ENCODE measurements around the gene PNPLA7.
"Not testable (repeated sequence)": the region's sequence is repeated elsewhere in the genome, so short reads cannot be mapped to it uniquely, and the experiment has no call there.

The PNPLA7 gene

DNA sequence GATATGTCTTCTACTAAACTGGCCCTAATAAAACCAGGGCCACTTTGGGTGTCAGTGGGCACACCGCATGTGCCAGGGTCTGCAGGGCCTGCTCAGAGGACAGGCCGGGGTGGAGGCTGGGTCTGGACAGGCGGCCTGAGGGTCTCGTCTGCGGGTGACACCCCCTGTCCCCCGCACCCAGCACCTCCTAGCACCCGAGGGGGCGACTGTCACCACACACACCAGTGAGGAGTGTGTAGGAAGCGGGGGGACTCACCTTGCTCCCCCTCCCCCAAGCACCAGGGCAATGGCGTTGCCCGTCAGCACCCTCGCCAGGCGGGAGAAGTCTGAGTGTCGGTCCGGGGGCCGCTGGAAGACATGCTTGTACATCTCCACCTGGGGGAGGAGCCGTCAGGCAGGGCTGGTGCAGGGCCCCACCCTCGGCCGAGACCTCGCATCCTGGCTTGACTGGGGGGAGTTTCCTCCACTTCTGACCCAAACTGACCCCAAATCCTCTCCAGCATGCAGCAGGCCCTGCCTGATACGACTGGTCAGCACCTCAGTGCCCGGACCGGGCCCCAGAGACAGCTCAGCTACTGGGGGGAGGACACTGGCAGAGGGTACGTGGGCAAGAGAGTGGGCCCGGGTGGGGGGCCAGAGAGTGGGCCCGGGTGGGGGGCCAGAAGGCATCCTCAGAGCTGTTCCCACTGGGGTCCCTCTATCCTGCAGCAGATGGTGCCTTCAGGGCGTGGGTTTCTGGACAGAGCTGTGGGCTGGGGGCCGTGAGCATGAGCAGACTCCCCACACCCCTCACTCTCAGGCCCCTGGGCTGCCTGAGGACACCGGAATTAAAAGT, 72.2 kb downstream of the PNPLA7 start:
- DNase-seq = no peak

- DNase-seq = no peak
Measured at GRCh38 chr9:137476856-137477255, 73.3 kb downstream of the PNPLA7 start.

DNA sequence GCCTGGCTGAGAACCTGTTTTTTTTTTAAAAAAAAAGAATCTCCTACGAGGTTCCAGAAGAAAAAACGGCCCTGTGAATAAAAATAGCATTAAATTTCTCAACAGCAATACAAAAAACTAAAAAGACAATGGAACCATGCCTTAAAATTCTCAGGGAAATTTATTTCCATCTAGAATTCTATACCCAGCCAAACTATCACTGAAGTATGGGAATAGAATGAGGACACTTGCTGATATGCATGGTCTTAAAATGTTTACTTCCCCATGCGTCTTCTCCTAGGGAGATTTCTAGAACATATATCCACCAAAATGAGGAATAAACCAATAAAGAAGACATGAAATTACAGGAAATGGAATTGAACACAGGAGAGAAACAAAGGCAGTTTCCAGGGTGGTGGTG, 74.5 kb downstream of the PNPLA7 start:
- DNase-seq = no peak

GRCh38 chr9:137474271-137474670, 75.9 kb downstream of the PNPLA7 start:
- no peak for DNase-seq

DNA sequence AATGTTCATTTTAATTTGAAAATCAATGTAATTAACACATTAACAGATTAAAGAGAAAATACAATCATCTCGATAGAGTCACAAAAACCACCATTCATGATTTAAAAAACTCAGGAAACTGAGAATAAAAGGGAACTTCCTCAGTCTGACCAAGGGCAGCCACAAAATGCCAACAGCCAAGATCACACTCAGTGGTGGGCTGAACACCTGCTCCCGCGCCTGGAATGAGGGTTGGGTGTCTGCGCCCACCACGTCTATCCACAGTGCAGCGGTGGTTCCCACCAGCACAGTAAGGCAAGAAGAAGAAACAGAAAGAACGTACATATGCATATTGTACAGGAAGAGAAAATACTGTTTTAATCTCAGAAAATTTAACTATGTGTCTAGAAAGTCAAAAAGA, 79.4 kb downstream of the PNPLA7 start:
- no peak for DNase-seq

GRCh38 chr9:137467896-137468295, 82.3 kb downstream of the PNPLA7 start:
- no peak for DNase-seq

- no peak for DNase-seq
Measured at GRCh38 chr9:137467161-137467581, 83.0 kb downstream of the PNPLA7 start.

DNA sequence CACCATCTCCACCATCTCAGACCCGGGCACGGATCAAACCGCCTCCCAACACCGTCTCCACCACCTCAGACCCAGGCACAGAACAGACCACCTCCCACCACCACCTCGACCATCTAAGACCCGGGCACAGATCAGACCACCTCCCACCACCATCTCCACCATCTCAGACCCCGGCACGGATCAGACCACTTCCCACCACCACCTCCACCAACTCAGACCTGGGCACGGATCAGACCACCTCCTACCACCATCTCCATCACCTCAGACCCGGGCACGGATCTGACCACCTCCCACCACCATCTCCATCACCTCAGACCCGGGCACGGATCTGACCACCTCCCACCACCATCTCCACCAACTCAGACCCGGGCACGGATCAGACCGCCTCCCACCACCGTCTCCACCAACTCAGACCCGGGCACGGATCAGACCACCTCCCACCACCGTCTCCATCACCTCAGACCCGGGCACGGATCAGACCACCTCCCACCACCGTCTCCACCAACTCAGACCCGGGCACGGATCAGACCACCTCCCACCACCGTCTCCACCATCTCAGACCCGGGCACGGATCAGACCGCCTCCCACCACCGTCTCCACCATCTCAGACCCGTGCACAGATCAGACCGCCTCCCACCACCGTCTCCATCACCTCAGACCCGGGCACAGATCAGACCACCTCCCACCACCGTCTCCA, 83.7 kb downstream of the PNPLA7 start:
- not testable (repeated sequence) for DNase-seq

GRCh38 chr9:137465720-137466388, 84.3 kb downstream of the PNPLA7 start:
- no peak for DNase-seq

- DNase-seq = no peak
Measured at GRCh38 chr9:137465000-137465719, 85.0 kb downstream of the PNPLA7 start.

- DNase-seq = no peak
Measured at GRCh38 chr9:137464291-137464999, 85.8 kb downstream of the PNPLA7 start.

DNA sequence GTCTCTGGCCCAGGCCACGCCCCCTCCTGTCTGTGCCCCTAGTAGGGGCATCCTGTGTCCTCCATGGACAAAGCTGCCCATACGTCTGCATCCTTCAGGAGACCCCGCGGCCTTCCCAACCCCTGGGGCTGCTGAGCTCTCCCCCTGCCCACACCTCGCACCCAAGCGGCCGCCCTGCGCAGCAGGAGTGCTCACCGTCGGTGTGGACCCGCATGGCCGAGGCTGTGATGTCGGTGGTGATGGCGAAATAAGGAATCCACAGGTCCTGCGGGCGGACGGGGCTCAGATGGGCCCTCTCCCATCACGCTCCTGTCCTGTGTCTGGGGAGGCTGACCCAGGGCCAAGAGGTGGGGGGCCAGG, 86.3 kb downstream of the PNPLA7 start:
- DNase-seq = no peak

GRCh38 chr9:137462986-137463930, 86.9 kb downstream of the PNPLA7 start:
- peak; percentile 7 to 63 for DNase-seq

GRCh38 chr9:137462396-137462985, 87.7 kb downstream of the PNPLA7 start:
- no peak for DNase-seq

- no peak for DNase-seq
Measured at GRCh38 chr9:137461663-137462395, 88.4 kb downstream of the PNPLA7 start.

- no peak for DNase-seq
Measured at GRCh38 chr9:137461316-137461662, 88.9 kb downstream of the PNPLA7 start.

DNA sequence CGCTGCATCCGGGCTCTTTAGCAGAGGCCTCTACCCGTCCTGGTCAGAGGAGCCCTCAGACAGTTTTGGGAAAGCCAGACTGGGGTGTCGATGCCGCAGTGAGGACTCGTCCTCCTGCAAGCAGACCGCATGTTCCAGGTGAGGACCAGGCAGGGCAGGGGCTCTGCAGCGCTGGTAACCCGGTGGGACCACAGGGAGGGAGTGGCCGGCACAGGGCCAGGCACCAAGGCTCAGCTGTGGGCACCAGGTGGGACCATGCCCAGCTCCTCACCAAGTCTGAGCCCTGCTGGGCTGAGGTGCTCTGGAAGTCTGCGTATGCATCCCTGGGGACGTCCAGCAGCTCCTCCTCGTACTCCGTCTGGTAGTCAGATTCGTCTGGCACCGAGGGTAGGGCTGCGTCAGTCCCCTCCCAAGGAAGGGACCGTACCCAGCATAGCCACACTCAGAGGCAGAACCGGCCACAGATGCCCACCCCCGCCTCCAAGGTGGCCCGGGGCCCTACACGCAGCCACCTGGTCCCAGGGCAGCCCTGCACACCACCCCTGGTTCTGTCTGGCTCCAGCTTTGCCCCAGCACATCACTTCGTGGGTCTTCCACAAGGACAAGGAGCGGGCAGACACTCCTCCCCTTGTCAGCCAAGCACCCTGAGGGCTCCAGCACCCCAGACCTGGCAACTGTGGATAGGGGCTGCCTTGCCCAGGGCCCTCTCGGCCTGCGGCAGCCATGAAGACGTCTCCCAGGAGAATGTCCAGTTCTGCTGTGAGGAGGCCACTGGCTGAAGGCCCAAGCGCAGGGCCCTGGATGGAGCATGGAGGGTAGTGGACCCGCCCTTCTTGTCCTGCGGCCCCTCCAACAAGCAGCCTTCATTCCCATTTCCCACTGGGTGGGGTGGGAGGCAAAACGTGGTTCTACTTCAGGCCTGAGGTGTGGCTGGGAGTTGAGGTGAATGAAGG, 89.6 kb downstream of the PNPLA7 start:
- DNase-seq = no peak

GRCh38 chr9:137459601-137460362, 90.4 kb downstream of the PNPLA7 start:
- no peak for DNase-seq
